GM19324 (cell line): Measurements from ENCODE around the gene MEIOB.
"Not testable (repeated sequence)": the region's sequence is repeated elsewhere in the genome, so short reads cannot be mapped to it uniquely, and the experiment has no call there.

Experiments used
- ATAC-seq: cut with Tn5 transposase; IDR thresholded peaks from one replicate; pipeline ENCODE4 v1.9.1; 2021; ENCODE audit warnings: mild to moderate bottlenecking, moderate library complexity; ENCODE audit not compliant: unreplicated experiment, low FRiP score

Gene MEIOB

GRCh38 chr16:1816396-1817275 is 55.3 kb downstream of the MEIOB start:
- ATAC-seq, result no peak

- ATAC-seq, result no peak
Observed at GRCh38 chr16:1815461-1815860, 56.5 kb downstream of the MEIOB start.

DNA sequence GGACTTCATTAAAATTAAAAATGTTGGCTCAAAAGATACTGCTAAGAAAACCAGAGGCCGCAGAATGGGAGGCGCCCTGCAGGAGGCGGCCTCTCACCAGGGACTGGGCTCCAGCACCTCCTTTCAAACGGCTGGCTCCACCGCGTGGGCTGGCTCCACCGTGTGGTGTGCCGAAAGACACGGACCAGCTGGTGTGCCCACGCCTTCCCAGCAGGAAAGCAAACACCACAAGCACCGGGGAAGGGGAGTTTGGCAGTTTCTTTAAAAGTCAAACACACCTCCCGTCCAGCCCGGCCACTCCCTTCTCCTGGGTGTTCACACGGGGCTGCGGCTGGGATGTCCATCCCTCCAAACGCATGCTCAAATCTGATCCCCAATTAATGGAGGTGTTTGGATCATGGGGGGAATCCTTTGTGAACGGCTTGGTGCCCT is 59.2 kb downstream of the MEIOB start:
- ATAC-seq, result no peak

GRCh38 chr16:1810536-1810935 is 61.4 kb downstream of the MEIOB start:
- no peak for ATAC-seq

- ATAC-seq, result no peak
Observed at GRCh38 chr16:1810106-1810505, 61.9 kb downstream of the MEIOB start.

DNA sequence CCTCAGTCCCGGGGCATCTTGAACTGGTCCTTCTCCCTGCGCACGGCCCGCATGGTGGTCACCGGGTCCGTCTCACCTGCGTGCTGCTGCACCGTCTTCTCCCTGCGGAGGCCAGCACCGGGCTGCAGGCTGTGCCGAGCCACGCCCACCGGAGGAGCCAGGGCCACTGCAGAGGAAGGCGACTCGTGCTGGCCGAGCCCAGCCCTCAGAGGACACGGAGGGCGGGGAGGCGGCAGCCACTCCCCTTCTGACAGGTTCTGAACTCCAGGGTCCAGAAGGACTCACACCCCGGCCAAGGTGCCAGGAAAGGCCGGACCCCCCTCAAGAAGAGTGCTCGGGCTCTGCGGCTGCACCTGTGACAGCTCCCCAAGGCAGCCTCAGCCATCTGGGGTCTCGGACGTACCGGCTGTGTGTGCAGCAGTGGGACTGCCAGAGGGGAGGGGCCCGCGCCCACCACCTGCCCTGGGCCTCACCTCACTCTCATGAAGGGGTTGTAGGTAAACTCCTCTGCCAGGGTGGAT is 62.6 kb downstream of the MEIOB start:
- ATAC-seq, result no peak

GRCh38 chr16:1808691-1809090 is 63.3 kb downstream of the MEIOB start:
- ATAC-seq, result no peak

DNA sequence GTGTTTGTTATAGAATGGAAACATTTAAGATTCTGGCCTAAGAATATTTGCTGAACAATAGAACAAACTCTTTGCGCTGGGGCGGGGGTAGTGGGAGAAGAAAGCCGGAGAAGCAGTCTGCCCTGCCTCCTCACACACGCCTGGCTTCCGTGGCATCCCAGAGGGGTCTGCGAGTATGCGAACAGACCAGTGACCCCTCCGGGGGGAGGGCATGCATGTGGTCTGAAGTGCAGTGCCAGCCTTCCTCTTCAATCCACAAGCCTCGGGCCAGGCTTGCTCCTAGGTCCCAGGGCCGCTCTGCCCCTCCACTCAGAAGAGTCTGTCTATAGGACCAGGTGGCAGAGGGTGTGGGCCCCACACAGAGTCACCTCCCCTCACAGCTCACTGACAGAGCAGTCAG is 64.3 kb downstream of the MEIOB start:
- no peak for ATAC-seq

DNA sequence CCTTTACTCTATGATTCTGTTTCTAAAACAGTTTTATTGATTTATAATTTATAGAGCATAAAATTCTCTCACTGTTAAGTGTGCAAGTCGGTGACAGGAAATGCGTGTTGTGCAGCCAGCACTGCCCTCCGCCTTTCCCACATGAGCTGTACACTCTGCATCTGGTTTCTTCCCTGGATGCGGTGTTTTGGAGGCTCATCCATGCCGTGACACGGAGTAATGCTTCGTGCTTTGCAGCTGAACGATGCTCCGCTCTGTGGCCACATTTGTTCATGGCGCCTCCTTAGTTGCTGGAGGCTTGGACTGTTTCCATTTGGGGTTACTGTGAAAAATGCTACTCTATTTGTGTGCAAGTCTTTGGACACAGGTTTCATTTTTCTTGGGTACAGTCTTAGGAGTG is 71.3 kb downstream of the MEIOB start:
- ATAC-seq, result no peak

DNA sequence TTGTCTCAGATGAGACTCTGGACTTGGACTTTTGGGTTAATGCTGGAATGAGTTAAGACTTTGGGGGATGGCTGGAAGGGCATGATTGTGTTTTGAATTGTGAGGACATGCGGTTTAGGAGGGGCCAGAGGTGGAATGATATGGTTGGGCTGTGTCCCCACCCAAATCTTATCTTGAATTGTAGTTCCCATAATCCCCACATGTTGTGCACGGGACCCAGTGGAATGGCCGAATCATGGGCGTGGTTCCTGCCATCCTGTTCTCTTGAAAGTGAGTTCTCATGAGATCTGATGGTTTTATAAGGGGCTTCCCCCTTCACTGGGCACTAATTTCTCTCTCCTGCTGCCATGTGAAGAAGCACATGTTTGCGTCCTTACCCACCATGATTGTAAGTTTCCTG is 72.7 kb downstream of the MEIOB start:
- not testable (repeated sequence) for ATAC-seq

- no peak for ATAC-seq
Observed at GRCh38 chr16:1794908-1795666, 76.9 kb downstream of the MEIOB start.

- ATAC-seq, result no peak
Observed at GRCh38 chr16:1794221-1794871, 77.6 kb downstream of the MEIOB start.

DNA sequence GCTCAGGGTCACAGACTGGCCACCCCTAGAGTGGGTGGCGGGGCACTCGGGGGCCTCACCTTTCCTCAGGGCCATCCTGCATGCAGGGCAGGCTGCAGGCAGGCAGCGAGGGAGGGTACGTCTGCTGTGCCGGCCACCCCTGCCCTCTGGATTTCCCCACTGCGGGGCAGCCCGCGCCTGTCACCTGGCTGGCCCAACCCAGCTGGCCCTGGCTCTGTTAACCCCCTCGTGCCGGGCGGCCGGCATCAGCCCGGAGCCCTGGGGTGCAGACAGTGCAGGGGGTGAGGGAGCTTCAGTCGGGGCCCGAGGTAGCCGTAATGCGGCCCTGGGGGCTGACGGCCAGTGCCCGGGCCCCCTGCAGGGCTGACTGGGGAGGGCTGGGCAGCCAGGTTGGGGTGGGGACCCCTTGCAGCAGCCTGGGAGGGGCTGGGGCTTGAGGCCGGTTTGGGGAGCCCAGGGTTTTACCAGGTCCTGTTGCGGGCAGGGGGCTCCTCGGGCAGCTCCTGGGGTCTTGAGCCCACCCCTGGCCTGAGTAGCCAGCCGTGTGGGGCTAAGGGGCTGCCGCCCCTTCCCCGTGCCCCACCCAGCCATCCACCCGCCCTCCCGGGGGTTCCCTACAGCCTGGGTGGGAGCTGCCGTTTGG is 78.3 kb downstream of the MEIOB start, which contains the start of gene IGFALS:
TSS of gene IGFALS (minus strand) at position 128 of the 643 bp plus-strand sequence. CDS start at position 75, 53 bp downstream.
- no peak for ATAC-seq

DNA sequence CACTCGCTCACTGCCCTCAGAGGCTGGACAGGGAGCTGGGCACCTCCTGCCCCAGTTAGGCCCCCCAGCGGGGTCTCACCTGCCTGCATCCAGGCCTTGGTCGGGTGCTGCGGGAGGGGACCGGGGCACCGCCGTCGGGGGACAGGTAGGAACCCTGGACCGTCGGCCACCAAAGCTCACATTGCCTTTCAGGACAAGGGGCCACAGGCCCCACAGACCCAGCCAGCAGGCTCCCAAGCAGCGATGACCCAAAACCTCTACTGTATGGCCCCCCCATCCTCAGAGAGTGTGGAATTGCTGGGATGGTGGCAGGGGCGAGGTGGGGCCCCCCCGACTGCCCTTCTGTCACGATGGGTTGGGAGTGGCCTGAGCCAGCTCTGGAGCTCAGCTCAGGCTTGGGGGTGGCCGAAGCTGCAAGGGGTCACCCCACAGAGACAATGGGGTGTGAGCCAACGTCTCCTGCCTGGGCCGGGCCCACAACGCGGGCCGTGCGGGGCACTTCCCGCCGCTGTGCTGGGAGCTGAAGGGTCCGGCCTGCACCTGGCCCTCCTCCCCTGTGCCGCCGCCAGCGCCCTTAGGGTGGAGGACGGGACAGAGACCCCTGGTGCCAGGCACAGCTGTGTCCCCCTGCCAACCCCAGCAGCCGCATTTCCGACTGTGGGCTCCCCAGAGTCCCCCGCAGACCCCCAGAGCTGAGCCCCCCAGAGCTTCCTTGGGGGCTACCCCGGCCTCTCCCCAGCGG is 79.0 kb downstream of the MEIOB start:
- ATAC-seq, result no peak

GRCh38 chr16:1791943-1792812 is 79.8 kb downstream of the MEIOB start:
- ATAC-seq, result no peak

DNA sequence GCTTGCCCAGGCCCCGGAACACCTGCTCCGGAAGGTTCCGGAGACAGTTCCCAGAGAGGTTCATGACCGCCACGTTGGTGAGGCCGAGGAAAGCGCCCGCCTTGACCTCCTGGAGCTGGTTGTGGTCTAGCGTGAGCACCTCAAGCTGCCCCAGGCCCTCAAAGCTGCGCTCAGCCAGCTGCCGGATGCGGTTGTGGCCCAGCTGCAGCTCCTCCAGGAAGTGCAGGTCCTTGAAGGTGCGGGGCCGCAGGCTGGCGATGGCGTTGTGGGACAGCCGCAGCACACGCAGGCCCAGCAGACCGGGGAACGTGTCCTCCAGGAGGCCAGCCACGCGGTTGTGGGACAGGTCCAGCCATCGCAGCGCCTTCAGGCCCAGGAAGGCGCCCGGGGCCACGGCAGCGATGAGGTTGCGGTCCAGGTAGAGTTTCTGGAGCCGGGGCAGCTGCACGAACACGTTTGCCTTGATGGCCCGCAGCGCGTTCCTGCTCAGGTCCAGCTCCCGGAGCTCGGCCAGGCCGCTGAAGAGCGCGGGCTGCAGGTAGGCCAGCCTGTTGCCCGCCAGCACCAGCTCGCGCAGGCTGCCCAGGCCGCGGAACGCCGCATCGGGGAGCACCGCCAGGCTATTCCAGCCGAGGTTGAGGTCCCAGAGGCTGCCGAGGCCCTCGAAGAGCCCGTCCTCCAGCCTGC is 80.6 kb downstream of the MEIOB start:
- ATAC-seq, result no peak

GRCh38 chr16:1790611-1791255 is 81.2 kb downstream of the MEIOB start:
- no peak for ATAC-seq

GRCh38 chr16:1790261-1790610 is 81.7 kb downstream of the MEIOB start:
- no peak for ATAC-seq
